ENCODE data around the gene RAF1.
"Not testable (repeated sequence)": the region's sequence is repeated elsewhere in the genome, so short reads cannot be mapped to it uniquely, and the experiment has no call there.

Gene RAF1

GRCh38 chr3:12638105-12638504, 25.8 kb downstream of the RAF1 start:
- peak overlapping the region; percentile 4 to 14 for H3K27ac ChIP-seq
- no peak for TF ChIP-seq CTCF (IDR thresholded peaks at IDR 0.05)
- no peak for DNase-seq (ENCODE audit: low spot score)
- H3K4me3 ChIP-seq: no peak overlapping the region

GRCh38 chr3:12633108-12633507, 30.8 kb downstream of the RAF1 start:
- no peak for DNase-seq (ENCODE audit: low spot score)
- Histone ChIP-seq H3K27ac (no peak overlapping the region), H3K4me3 (no peak overlapping the region)
- no peak for TF ChIP-seq CTCF (IDR thresholded peaks at IDR 0.05)

GRCh38 chr3:12632523-12632922, 31.4 kb downstream of the RAF1 start:
- H3K27ac ChIP-seq: no peak overlapping the region
- TF ChIP-seq CTCF (IDR thresholded peaks at IDR 0.05): no peak
- no peak for DNase-seq (ENCODE audit: low spot score)
- no peak overlapping the region for H3K4me3 ChIP-seq

GRCh38 chr3:12630843-12631242, 33.1 kb downstream of the RAF1 start:
- DNase-seq (ENCODE audit: low spot score); H3K4me3 ChIP-seq: not testable (repeated sequence)
- H3K27ac ChIP-seq: peak overlapping the region; percentile 3 to 28

- H3K27ac ChIP-seq: peak overlapping the region; percentile 3 to 28
- no peak overlapping the region for H3K4me3 ChIP-seq
- TF ChIP-seq CTCF (IDR thresholded peaks at IDR 0.05): no peak
- no peak for DNase-seq (ENCODE audit: low spot score)
Observed at GRCh38 chr3:12630292-12630691, 33.6 kb downstream of the RAF1 start.

GRCh38 chr3:12629560-12629959, 34.4 kb downstream of the RAF1 start:
- H3K4me3 ChIP-seq: peak overlapping the region; percentile 3
- no peak for DNase-seq (ENCODE audit: low spot score)
- peak overlapping the region; percentile 28 for H3K27ac ChIP-seq
- no peak for TF ChIP-seq CTCF (IDR thresholded peaks at IDR 0.05)

- no peak for DNase-seq (ENCODE audit: low spot score)
- no peak for TF ChIP-seq CTCF (IDR thresholded peaks at IDR 0.05)
- Histone ChIP-seq H3K4me3 (no peak overlapping the region), H3K27ac (peak overlapping the region in 1 of 2 donors; percentile 40)
Observed at GRCh38 chr3:12628813-12629212, 35.1 kb downstream of the RAF1 start.

GRCh38 chr3:12627370-12627769, 36.5 kb downstream of the RAF1 start:
- TF ChIP-seq CTCF (IDR thresholded peaks at IDR 0.05): no peak
- Histone ChIP-seq H3K4me3 (no peak overlapping the region), H3K27ac (no peak overlapping the region)
- DNase-seq (ENCODE audit: low spot score): no peak

- peak overlapping the region; percentile 3 to 29 for H3K27ac ChIP-seq
- not testable (repeated sequence) for H3K4me3 ChIP-seq; DNase-seq (ENCODE audit: low spot score)
Observed at GRCh38 chr3:12624964-12625363, 39.0 kb downstream of the RAF1 start.
